H1 (cell line): ENCODE data around the gene RAB34. TPM values are rescaled to one million over a fixed set of nuclear protein-coding genes. Genes with fewer than 3 reads are reported as not detected.
A peak's percentile ranks its signal among the peaks of the same experiment; 100 is the strongest.

Experiments used
- CTCF ChIA-PET: fragments of 300-600 bp; sonication (Branson Sonifier 250); formaldehyde crosslinking; loops from one replicate; lab custom pipeline; 2021; ENCODE audit not compliant: partially characterized antibody; lab: Charles Lee
- POLR2A ChIA-PET: fragments of 300-600 bp; sonication (Branson Sonifier 250); formaldehyde crosslinking; loops from one replicate; lab custom pipeline; 2021; ENCODE audit warnings: inconsistent platforms; ENCODE audit not compliant: partially characterized antibody; lab: Charles Lee
- DNase-seq, 2 experiments: peaks; one replicate each; pipeline versions ENCODE4 v3.0.0 to v3.0.0-alpha.2; 2010 to 2022; ENCODE audit warnings: low spot score in 2 of 2, low read depth in 1 of 2, mixed read lengths in 1 of 2
- FAIRE-seq: peaks from 2 replicates; lab custom pipeline; 2011; peaks lifted over from hg19 to GRCh38; lab: Jason Lieb, UNC
- H2AFZ ChIP-seq: 2 replicates; pipeline ENCODE4 v1.8.1; 2012; ENCODE audit warnings: low read length, inconsistent platforms
- H2AK5ac ChIP-seq: 2 replicates; pipeline ENCODE4 v1.6.1; 2013; ENCODE audit warnings: low read depth, low read length
- H2BK120ac ChIP-seq: replicated peaks from 2 replicates; pipeline ENCODE3; 2013; ENCODE audit warnings: low read depth, low read length, inconsistent platforms
- H2BK12ac ChIP-seq: 2 replicates; pipeline ENCODE4 v1.6.1; 2013; ENCODE audit warnings: low read depth, low read length
- H2BK15ac ChIP-seq: 2 replicates; pipeline ENCODE4 v1.6.1; 2013; ENCODE audit warnings: low read length
- H2BK20ac ChIP-seq: 2 replicates; pipeline ENCODE4 v1.6.1; 2013; ENCODE audit warnings: low read length
- H2BK5ac ChIP-seq: 2 replicates; pipeline ENCODE4 v1.6.1; 2013; ENCODE audit warnings: low read depth, low read length
- H3K14ac ChIP-seq: 2 replicates; pipeline ENCODE4 v1.6.1; 2013; ENCODE audit warnings: inconsistent platforms; ENCODE audit not compliant: insufficient read length
- H3K18ac ChIP-seq: 2 replicates; pipeline ENCODE4 v1.6.1; 2013; ENCODE audit warnings: low read length; ENCODE audit errors: extremely low read depth
- H3K23ac ChIP-seq: 2 replicates; pipeline ENCODE4 v1.6.1; 2013; ENCODE audit warnings: inconsistent platforms; ENCODE audit not compliant: insufficient read length
- H3K23me2 ChIP-seq: 2 replicates; pipeline ENCODE4 v1.6.1; 2013; ENCODE audit warnings: low read depth, low read length
- H3K27ac ChIP-seq: 2 replicates; pipeline ENCODE4 v1.6.1; 2011; ENCODE audit warnings: low read depth, low read length, inconsistent platforms
- H3K27me3 ChIP-seq, 4 experiments: replicated peaks in 1 of 4; 1 replicate in 1 of 4; 2 replicates in 3 of 4; pipeline versions ENCODE4 v1.6.1 to v1.8.1; 2011 to 2013; ENCODE audit warnings: low read length in 3 of 4, mild to moderate bottlenecking in 3 of 4, inconsistent platforms in 2 of 4, mixed read lengths in 2 of 4, moderate library complexity in 1 of 4; ENCODE audit not compliant: control insufficient read depth in 3 of 4, insufficient read depth in 3 of 4; ENCODE audit errors: extremely low read depth in 1 of 4
- H3K36me3 ChIP-seq, 4 experiments: 2 replicates each; pipeline versions ENCODE4 v1.6.1 to v1.8.1; 2011 to 2013; ENCODE audit warnings: mild to moderate bottlenecking in 4 of 4, low read length in 3 of 4, moderate library complexity in 2 of 4, control low read depth in 1 of 4, inconsistent platforms in 1 of 4; ENCODE audit not compliant: insufficient read depth in 4 of 4, control insufficient read depth in 2 of 4
- H3K4ac ChIP-seq: replicated peaks from 2 replicates; pipeline ENCODE3; 2013; ENCODE audit warnings: low read length, low read depth, mixed read lengths, inconsistent platforms; ENCODE audit not compliant: insufficient read length
- H3K4me1 ChIP-seq, 4 experiments: replicated peaks in 1 of 4; 1 replicate in 1 of 4; 2 replicates in 3 of 4; pipeline versions ENCODE4 v1.6.1 to v1.8.1; 2011 to 2013; ENCODE audit warnings: low read length in 3 of 4, inconsistent platforms in 2 of 4, mixed read lengths in 1 of 4; ENCODE audit not compliant: insufficient read depth in 4 of 4, control insufficient read depth in 3 of 4
- H3K4me2 ChIP-seq, 2 experiments: 2 replicates each; pipeline versions ENCODE4 v1.6.1 to v1.8.1; 2011 to 2013; ENCODE audit warnings: low read depth in 2 of 2, low read length in 2 of 2, control low read depth in 1 of 2, inconsistent platforms in 1 of 2, mild to moderate bottlenecking in 1 of 2; ENCODE audit not compliant: insufficient read depth in 1 of 2
- H3K4me3 ChIP-seq, 4 experiments: fragments of 200-600, 300-600 bp in 1 of 4; sonication (generic), shearing (Covaris generic), sonication (Bioruptor Twin) in 1 of 4; 2 replicates each; pipeline versions ENCODE4 v1.5.1 to v1.8.1; 2011 to 2016; ENCODE audit warnings: low read length in 4 of 4, low read depth in 3 of 4, control low read depth in 2 of 4, inconsistent platforms in 2 of 4, mild to moderate bottlenecking in 2 of 4, mixed read lengths in 1 of 4, moderate library complexity in 1 of 4; ENCODE audit not compliant: insufficient read depth in 2 of 4; ENCODE audit errors: extremely low read depth in 1 of 4
- H3K56ac ChIP-seq: replicated peaks from 2 replicates; pipeline ENCODE3; 2013; ENCODE audit warnings: low read depth, mild to moderate bottlenecking, mixed read lengths, low read length, inconsistent platforms; ENCODE audit not compliant: insufficient read length
- H3K79me1 ChIP-seq: 2 replicates; pipeline ENCODE4 v1.6.1; 2013; ENCODE audit warnings: low read depth, low read length, control low read depth
- H3K79me2 ChIP-seq, 2 experiments: 2 replicates each; pipeline versions ENCODE4 v1.6.1 to v1.8.1; 2012 to 2013; ENCODE audit warnings: low read length in 2 of 2, mild to moderate bottlenecking in 2 of 2, inconsistent platforms in 1 of 2; ENCODE audit not compliant: insufficient read depth in 2 of 2, control insufficient read depth in 1 of 2
- H3K9ac ChIP-seq, 4 experiments: replicated peaks in 1 of 4; 1 replicate in 1 of 4; 2 replicates in 3 of 4; pipeline versions ENCODE4 v1.6.1 to v1.8.1; 2011 to 2013; ENCODE audit warnings: low read depth in 3 of 4, low read length in 3 of 4, control low read depth in 2 of 4, mild to moderate bottlenecking in 2 of 4, moderate library complexity in 2 of 4, inconsistent platforms in 1 of 4; ENCODE audit errors: extremely low read depth in 1 of 4
- H3K9me3 ChIP-seq, 2 experiments: 2 replicates each; pipeline versions ENCODE4 v1.6.1 to v1.8.1; 2012 to 2013; ENCODE audit warnings: mild to moderate bottlenecking in 2 of 2, moderate library complexity in 2 of 2, control low read depth in 1 of 2, inconsistent platforms in 1 of 2, low read depth in 1 of 2, low read length in 1 of 2, mixed read lengths in 1 of 2; ENCODE audit not compliant: insufficient read depth in 2 of 2
- H4K20me1 ChIP-seq, 2 experiments: replicated peaks in 1 of 2; 2 replicates each; pipeline versions ENCODE3 to v1.8.1; 2011 to 2013; ENCODE audit warnings: inconsistent platforms in 2 of 2, low read length in 2 of 2, mild to moderate bottlenecking in 1 of 2; ENCODE audit not compliant: insufficient read depth in 2 of 2, control insufficient read depth in 1 of 2
- H4K5ac ChIP-seq: 2 replicates; pipeline ENCODE4 v1.6.1; 2013; ENCODE audit warnings: low read length, low read depth, mixed read lengths, inconsistent platforms; ENCODE audit not compliant: insufficient read length
- H4K8ac ChIP-seq: 2 replicates; pipeline ENCODE4 v1.8.0; 2013; ENCODE audit warnings: mild to moderate bottlenecking, moderate library complexity, low read length, inconsistent platforms; ENCODE audit not compliant: insufficient read depth; ENCODE audit errors: extremely low read depth
- H4K91ac ChIP-seq: replicated peaks from 2 replicates; pipeline ENCODE3; 2013; ENCODE audit warnings: low read length, mixed read lengths, inconsistent platforms; ENCODE audit not compliant: insufficient read length
- GABPA ChIP-seq: IDR thresholded peaks from 2 replicates; pipeline ENCODE4 v1.6.1; 2011; ENCODE audit warnings: mild to moderate bottlenecking, low read length, moderate library complexity, borderline replicate concordance; ENCODE audit not compliant: insufficient read depth
- HDAC6 ChIP-seq: IDR thresholded peaks from one replicate; pipeline ENCODE4 v1.7.1; 2012; ENCODE audit warnings: low read depth, mild to moderate bottlenecking, inconsistent platforms, low read length, moderate library complexity
- NANOG ChIP-seq: IDR thresholded peaks from 2 replicates; pipeline ENCODE4 v1.6.1; 2011; ENCODE audit warnings: low read length, low read depth, mild to moderate bottlenecking, inconsistent platforms; ENCODE audit not compliant: insufficient read depth, poor library complexity, severe bottlenecking
- PHF8 ChIP-seq: fragments of 200-600 bp; sonication (generic); conservative IDR thresholded peaks from 2 replicates; pipeline ENCODE4 v1.7.1; 2012; ENCODE audit warnings: low read depth, mild to moderate bottlenecking, inconsistent platforms, low read length, moderate library complexity
- POLR2AphosphoS5 ChIP-seq: IDR thresholded peaks from 2 replicates; pipeline ENCODE4 v1.6.1; 2011; ENCODE audit warnings: low read depth, low read length
- TAF1 ChIP-seq: IDR thresholded peaks from 2 replicates; pipeline ENCODE4 v1.6.1; 2011; ENCODE audit warnings: mild to moderate bottlenecking, low read depth, low read length
- TBP ChIP-seq: IDR thresholded peaks from 2 replicates; pipeline ENCODE4 v1.6.1; 2011; ENCODE audit warnings: low read depth, low read length, improper control_type of control experiment
- YY1 ChIP-seq: IDR thresholded peaks from 2 replicates; pipeline ENCODE4 v1.6.1; 2011; ENCODE audit warnings: low read depth, mild to moderate bottlenecking, low read length
- WGBS, 2 experiments: shearing (Covaris generic) in 1 of 2; methylation state at CpG; one replicate each; pipeline versions ENCODE4 v1.1.6 to v1.1.7; 2013 to 2015; ENCODE audit warnings: low lambda C conversion rate in 2 of 2, mixed read lengths in 2 of 2, inconsistent platforms in 1 of 2, low coverage in 1 of 2, missing lambda C conversion rate in 1 of 2; ENCODE audit not compliant: insufficient replicate concordance in 2 of 2, insufficient coverage in 1 of 2, insufficient read length in 1 of 2; ENCODE audit errors: extremely low coverage in 1 of 2, missing lambda C conversion rate in 1 of 2; 5-methylcytosine and 5-hydroxymethylcytosine counted together
- polyA plus RNA-seq, 7 experiments: library from polyadenylated mRNA; depleted of rRNA in 3 of 7; stranded (reverse) in 5 of 7; unstranded in 2 of 7; fragments of >200 nt in 5 of 7; fragments of 200-250 nt in 2 of 7; gene quantifications; 1 replicate in 5 of 7; 2 replicates in 1 of 7; 4 replicates in 1 of 7; pipeline versions ENCODE4 v1.2.1 to v1.2.3, GENCODE V29; 2011 to 2013; ENCODE audit warnings: missing spikeins in 2 of 7, mixed read lengths in 2 of 7
- total RNA-seq: library from RNA; stranded (reverse); fragmentation: NEBNext Ultra II Directional; extraction: Animal tissue kit (Norgen Biotek cat#: 25700); gene quantifications from 2 replicates; pipeline ENCODE4 v1.2.1, GENCODE V29; 2021
- TF ChIP-seq, protein P1 (sequence below): IDR thresholded peaks from 2 replicates; pipeline ENCODE4 v1.6.1; 2011; ENCODE audit warnings: low read length, improper control_type of control experiment

RAB34 gene
- total and polyA plus RNA-seq, 2 of the 8 experiments (the other 6 are each of a cell fraction or from before 2014, with no cell fraction given) = 237 to 305 TPM

DNA sequence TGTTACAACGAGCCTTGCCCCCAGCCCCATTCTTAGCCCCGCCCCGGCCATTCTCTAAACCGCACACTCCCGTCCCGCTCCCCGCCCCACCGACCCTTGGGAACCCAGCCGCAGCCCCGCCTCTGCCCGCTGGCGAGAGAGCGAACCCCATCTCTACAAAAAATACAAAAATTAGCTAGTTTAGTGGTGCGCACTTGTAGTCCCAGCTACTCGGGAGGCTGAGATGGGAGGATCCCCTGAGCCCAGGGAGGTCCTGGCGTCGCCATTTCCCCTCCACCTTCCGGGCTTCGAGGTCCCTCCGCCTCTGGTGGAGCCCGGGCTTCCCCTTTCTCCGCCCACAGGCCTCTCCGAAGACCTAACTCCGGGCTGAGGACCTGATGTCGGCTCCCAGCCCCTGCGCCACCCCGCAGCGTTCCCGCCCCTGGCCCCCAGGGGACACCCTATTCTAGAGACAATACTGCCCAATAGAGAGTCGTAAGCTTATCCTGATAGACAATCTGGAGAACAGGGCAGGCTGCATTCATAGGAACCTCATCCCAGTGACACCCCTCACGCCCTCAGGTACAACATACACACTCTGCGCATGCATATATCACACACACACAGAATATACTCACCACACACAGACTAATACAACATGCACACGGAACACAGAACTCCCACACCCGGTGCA lies 5.5 kb downstream of the RAB34 start:
- Histone ChIP-seq H4K5ac (peak overlapping the region; percentile 94), H2AK5ac (peak overlapping the region; percentile 54), H4K91ac (peak overlapping the region; percentile 89), H3K4me1 (peaks cover 4 to 15% (median 7%) of the 10 kb centered on the region in 4 experiments; a peak in 6 of 7 replicates), H3K23me2 (peaks cover 16% of the 10 kb centered on the region), H3K9me3 (no peaks in the 10 kb centered on the region), H3K9ac (peak overlapping the region in 3 of 4 experiments; percentile 79 to 85 (median 83); a peak in 6 of 7 replicates), H2BK12ac (peak overlapping the region; percentile 96), H2AFZ (no peak overlapping the region), H2BK5ac (peak overlapping the region; percentile 94), H4K8ac (peak overlapping the region; percentile 81; the same call in 1 of the 2 replicates), H4K20me1 (peaks cover 0 to 11% of the 10 kb centered on the region in 2 experiments), H2BK120ac (peak overlapping the region; percentile 7), H2BK20ac (peak overlapping the region; percentile 21; the same call in 1 of the 2 replicates), H3K14ac (no peak overlapping the region), H3K27ac (peak overlapping the region; percentile 70), H3K23ac (no peak overlapping the region), H3K56ac (peak overlapping the region; percentile 89), H3K4ac (peak overlapping the region; percentile 98), H3K4me3 (peak overlapping the region; percentile 37 to 81 (median 58)), H3K79me2 (peaks cover 3 to 33% of the 10 kb centered on the region in 2 experiments; a peak in 3 of 4 replicates), H2BK15ac (peak overlapping the region; percentile 99), H3K27me3 (no peaks in the 10 kb centered on the region), H3K79me1 (peaks cover 16% of the 10 kb centered on the region), H3K4me2 (peak overlapping the region; percentile 88 to 100), H3K18ac (peak overlapping the region; percentile 91), H3K36me3 (peaks cover 8 to 20% (median 15%) of the 10 kb centered on the region in 4 experiments; a peak in 7 of 8 replicates)
- DNase-seq (peak in 1 of 2 experiments; percentile 85), FAIRE-seq (no peak)
- POLR2A ChIA-PET = interaction anchor here (0.7 to 10.5 kb wide), 15 partner anchors 10 to 253 kb away, joined by 3 to 258 read pairs (median 10); partner anchors contain the start of genes BLTP2, FLOT2, NEK8 and RPL23A
- WGBS, 2 experiments = 18% methylated on average over 20 of the region's 34 CpGs; no CpG with 5 or more reads in 1 of the 2 experiments
- CTCF ChIA-PET = interaction anchor here (0.6 to 2.8 kb wide), 4 partner anchors 8 to 54 kb away, joined by 3 to 12 read pairs (median 4); partner anchors contain the start of gene RPL23A
- TF ChIP-seq TBP (peak; percentile 22; the same call in 1 of the 2 replicates), POLR2AphosphoS5 (peak; percentile 42; the same call in 1 of the 2 replicates), GABPA (no peak), PHF8 (peak; percentile 50), TAF1 (peak; percentile 39; the same call in 1 of the 2 replicates), NANOG (no peak), YY1 (peak; percentile 75; the same call in 1 of the 2 replicates), HDAC6 (no peak)
- TF ChIP-seq, protein P1, sequence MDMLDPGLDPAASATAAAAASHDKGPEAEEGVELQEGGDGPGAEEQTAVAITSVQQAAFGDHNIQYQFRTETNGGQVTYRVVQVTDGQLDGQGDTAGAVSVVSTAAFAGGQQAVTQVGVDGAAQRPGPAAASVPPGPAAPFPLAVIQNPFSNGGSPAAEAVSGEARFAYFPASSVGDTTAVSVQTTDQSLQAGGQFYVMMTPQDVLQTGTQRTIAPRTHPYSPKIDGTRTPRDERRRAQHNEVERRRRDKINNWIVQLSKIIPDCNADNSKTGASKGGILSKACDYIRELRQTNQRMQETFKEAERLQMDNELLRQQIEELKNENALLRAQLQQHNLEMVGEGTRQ = no peak
